ENCODE results near the gene ASIP. TPM values are rescaled to one million over a fixed set of nuclear protein-coding genes. Genes with fewer than 3 reads are reported as not detected.
"Not testable (repeated sequence)": the region's sequence is repeated elsewhere in the genome, so short reads cannot be mapped to it uniquely, and the experiment has no call there.

The ASIP gene
- total RNA-seq, 1 donor from 2014 or later, result not detected

- Histone ChIP-seq H3K36me3 (ENCODE audit: control insufficient read depth, insufficient read depth, low read length) (no peaks in the 10 kb centered on the region), H3K4me3 (ENCODE audit: low read depth, low read length) (no peak overlapping the region), H3K27me3 (ENCODE audit: control insufficient read depth, insufficient read depth, low read length) (peaks cover 4% of the 10 kb centered on the region)
- TF ChIP-seq CTCF (IDR thresholded peaks at IDR 0.05; ENCODE audit: insufficient read depth, low read length, severe bottlenecking), result no peak
- FAIRE-seq (no peak), DNase-seq (ENCODE audit: low read depth) (no peak)
These were observed 5.3 kb upstream of the ASIP start for GRCh38 chr20:34235875-34236274.

- TF ChIP-seq CTCF (IDR thresholded peaks at IDR 0.05; ENCODE audit: insufficient read depth, low read length, severe bottlenecking), result no peak
- H3K27me3 ChIP-seq (ENCODE audit: control insufficient read depth, insufficient read depth, low read length), result peaks cover 4% of the 10 kb centered on the region
- no peak for DNase-seq (ENCODE audit: low read depth)
- no peaks in the 10 kb centered on the region for H3K36me3 ChIP-seq (ENCODE audit: control insufficient read depth, insufficient read depth, low read length)
- no peak overlapping the region for H3K4me3 ChIP-seq (ENCODE audit: low read depth, low read length)
- no peak for FAIRE-seq
These were observed 3.3 kb upstream of the ASIP start for GRCh38 chr20:34237942-34238341.

DNA sequence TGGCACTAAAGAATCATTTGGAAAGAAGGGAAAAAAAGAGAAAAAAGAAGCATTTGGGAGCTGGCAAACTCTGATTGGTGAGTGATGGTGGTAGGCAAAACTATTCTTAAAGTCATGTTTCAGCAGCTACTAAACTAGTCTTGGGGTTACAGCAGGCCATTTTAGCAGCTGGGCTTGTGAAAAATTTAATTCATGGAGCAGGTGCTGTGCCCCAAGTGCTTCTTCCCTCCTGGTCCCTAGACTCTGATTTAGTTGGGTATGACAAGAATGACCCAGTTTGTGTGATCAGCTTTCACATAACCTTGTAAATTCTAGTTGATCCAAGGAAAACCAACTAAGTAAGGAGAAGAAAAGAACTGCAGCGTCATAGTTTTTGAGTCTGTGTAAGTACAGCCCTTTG is 1.1 kb upstream of the ASIP start:
- H3K27me3 ChIP-seq (ENCODE audit: control insufficient read depth, insufficient read depth, low read length), result peaks cover 4% of the 10 kb centered on the region
- H3K4me3 ChIP-seq (ENCODE audit: low read depth, low read length), result no peak overlapping the region
- DNase-seq (ENCODE audit: low read depth), result no peak
- TF ChIP-seq CTCF (IDR thresholded peaks at IDR 0.05; ENCODE audit: insufficient read depth, low read length, severe bottlenecking), result no peak
- no peaks in the 10 kb centered on the region for H3K36me3 ChIP-seq (ENCODE audit: control insufficient read depth, insufficient read depth, low read length)
- FAIRE-seq, result no peak

DNA sequence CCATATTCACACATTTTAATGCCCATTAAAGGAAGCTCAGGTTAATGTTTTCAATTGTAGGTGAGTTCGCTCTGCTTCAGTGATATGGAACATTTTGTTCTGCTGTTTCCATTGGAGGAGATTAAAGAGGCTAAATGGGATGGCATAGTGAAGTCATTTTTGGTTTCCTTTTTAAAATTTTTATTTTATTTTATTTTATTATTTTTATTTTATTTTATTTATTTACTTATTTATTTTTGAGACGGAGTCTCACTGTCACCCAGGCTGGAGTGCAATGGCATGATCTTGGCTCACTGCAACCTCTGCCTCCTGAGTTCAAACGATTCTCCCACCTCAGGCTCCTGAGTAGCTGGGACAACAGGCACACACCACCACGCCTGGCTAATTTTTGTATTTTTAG is 792 bp downstream of the ASIP start:
- DNase-seq (ENCODE audit: low read depth); H3K36me3 ChIP-seq (ENCODE audit: control insufficient read depth, insufficient read depth, low read length); FAIRE-seq; H3K4me3 ChIP-seq (ENCODE audit: low read depth, low read length); H3K27me3 ChIP-seq (ENCODE audit: control insufficient read depth, insufficient read depth, low read length): not testable (repeated sequence)

DNA sequence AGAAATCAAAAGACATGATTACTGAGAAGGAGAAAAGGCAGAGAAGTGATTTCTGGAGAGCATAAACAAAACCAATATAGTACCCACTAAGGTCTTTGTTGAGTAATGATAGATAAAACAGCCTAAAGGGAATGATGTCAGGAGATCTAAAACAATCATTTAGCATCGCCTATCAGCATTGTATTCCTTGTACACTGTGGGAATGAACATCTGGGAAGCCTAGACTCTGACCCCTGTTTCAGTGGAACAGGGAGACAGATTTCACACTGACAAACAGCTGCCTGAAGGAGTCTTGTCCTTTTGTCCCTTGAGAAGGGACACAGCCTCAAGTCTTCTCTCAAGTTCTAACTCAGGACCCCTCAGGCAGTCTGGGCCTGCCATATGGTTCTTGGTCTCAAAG is 1.7 kb downstream of the ASIP start:
- Histone ChIP-seq H3K27me3 (ENCODE audit: control insufficient read depth, insufficient read depth, low read length) (peaks cover 4% of the 10 kb centered on the region), H3K36me3 (ENCODE audit: control insufficient read depth, insufficient read depth, low read length) (no peaks in the 10 kb centered on the region), H3K4me3 (ENCODE audit: low read depth, low read length) (no peak overlapping the region)
- FAIRE-seq (no peak), DNase-seq (ENCODE audit: low read depth) (no peak)
- TF ChIP-seq CTCF (IDR thresholded peaks at IDR 0.05; ENCODE audit: insufficient read depth, low read length, severe bottlenecking), result no peak

DNA sequence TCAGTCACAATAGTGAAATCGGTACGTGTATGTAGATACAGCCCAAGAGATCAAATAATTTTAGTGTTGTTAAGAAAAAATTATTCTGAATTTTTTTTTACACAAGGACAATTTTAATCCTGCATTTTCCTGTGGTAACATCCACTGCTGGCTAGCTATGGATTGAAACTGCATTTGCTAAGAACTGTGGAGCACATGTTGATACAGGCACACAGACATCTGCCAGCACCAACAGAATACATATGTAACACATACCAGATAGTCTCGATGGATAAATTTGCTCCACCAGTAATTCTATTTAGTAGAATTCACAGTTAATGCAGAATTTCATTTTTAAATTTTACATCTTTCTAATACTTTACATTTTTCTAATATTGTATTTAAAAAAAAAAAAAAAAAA is 2.2 kb downstream of the ASIP start:
- H3K27me3 ChIP-seq (ENCODE audit: control insufficient read depth, insufficient read depth, low read length), result peaks cover 4% of the 10 kb centered on the region
- no peak for TF ChIP-seq CTCF (IDR thresholded peaks at IDR 0.05; ENCODE audit: insufficient read depth, low read length, severe bottlenecking)
- no peak overlapping the region for H3K4me3 ChIP-seq (ENCODE audit: low read depth, low read length)
- FAIRE-seq (no peak), DNase-seq (ENCODE audit: low read depth) (no peak)
- no peaks in the 10 kb centered on the region for H3K36me3 ChIP-seq (ENCODE audit: control insufficient read depth, insufficient read depth, low read length)
